Measurements from ENCODE around the gene ST6GALNAC6.

DNA sequence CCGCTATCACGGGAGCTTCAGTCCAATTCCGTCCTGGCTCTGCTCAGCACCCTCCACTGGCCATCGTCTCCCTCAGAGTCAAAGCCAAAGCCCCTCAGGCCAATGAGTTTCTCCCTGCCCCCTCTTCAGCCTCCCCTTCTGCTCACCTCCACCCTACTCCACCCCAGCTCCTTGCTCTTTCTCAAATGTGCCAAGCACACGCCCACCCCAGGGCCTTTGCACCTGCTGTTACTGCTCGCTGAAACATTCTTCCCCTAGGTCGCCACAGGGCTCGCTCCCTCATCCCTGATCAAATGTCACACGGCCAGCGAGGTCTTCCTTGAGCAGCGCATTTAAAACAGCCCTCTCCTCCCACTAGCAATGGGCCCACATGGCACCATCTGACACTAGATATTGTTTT lies 38.6 kb downstream of the ST6GALNAC6 start:
- TF ChIP-seq, protein P1, sequence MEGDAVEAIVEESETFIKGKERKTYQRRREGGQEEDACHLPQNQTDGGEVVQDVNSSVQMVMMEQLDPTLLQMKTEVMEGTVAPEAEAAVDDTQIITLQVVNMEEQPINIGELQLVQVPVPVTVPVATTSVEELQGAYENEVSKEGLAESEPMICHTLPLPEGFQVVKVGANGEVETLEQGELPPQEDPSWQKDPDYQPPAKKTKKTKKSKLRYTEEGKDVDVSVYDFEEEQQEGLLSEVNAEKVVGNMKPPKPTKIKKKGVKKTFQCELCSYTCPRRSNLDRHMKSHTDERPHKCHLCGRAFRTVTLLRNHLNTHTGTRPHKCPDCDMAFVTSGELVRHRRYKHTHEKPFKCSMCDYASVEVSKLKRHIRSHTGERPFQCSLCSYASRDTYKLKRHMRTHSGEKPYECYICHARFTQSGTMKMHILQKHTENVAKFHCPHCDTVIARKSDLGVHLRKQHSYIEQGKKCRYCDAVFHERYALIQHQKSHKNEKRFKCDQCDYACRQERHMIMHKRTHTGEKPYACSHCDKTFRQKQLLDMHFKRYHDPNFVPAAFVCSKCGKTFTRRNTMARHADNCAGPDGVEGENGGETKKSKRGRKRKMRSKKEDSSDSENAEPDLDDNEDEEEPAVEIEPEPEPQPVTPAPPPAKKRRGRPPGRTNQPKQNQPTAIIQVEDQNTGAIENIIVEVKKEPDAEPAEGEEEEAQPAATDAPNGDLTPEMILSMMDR (IDR thresholded peaks at IDR 0.05): no peak
- TF ChIP-seq POLR2A (IDR thresholded peaks at IDR 0.05): no peak
